ENCODE data around the gene DCHS2. TPM values are rescaled to one million over a fixed set of nuclear protein-coding genes. Genes with fewer than 3 reads are reported as not detected.
"Not testable (repeated sequence)": the region's sequence is repeated elsewhere in the genome, so short reads cannot be mapped to it uniquely, and the experiment has no call there.

DCHS2 gene
- total RNA-seq, 1 donor from 2014 or later, result 3.7 TPM

DNA sequence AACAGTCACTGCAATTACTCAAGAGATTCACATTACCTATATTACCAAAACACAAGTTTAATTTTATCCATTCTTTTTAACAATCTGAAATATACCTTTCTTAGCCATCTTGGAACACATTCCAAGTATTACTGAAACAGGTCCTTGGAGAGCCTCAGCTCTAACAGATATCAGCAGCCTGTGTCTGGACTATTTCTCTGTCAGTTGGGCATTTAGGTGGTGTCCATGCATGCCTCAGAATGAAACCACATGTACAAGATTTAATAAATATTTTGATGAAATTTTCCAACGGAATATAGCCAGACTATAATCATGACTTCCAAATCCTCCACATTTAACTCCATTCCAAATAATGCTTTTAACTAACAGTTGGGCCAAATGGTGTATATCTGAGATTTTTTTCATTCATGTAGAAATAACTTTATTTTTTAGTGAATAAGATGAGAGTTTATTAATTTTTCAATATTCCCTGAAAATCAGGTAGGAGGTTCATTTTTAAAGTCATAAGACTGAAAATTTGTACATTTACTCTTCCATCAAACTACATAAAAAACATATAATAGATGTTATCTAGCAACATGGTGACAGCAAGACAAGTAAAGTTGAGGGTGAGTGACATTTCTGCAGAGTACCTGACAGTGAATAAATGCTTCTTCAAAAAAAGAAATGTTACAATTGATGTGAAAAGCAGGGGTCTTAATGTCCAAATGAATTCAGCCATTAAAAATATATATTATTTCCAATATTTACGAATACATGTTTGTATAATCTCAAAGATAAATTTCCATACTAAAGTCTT is 174.2 kb downstream of the DCHS2 start:
- DNase-seq, result no peak

DNA sequence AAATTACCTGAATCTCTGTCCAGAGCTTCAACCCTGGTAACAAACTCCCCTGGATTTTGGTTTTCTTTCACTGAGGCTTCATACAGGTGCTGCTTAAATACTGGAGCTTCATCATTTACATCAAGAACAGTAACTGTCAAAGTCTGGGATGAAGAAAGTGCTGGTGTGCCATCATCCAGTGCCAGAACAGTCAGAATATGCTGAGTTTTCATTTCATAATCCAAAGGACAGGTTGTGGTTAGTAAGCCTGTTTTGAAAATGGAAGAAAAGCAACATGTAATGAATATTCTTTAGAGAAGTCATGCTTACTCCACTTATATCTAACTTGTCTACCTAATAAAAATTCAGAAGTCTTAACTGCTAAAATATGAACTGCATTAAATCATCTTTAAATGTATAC is 175.9 kb downstream of the DCHS2 start:
- DNase-seq, result no peak

DNA sequence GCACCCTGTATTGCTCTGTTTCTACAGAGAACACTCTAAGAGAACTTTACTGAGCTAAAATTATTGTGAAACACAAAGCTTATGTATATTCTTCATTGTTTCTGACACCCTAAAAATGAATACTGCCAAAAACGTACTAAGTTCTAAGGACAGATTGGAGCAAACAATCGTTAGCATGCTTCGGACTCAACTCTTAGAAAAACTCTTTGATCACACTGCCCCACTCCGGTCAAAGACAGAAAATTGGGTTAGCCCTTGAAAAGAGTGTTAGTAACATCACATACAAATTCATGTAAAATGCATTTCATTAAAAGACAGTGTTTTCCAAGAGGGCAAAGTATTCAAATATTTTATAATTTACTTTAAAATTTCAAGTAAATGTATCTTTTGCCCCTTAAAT is 177.4 kb downstream of the DCHS2 start:
- DNase-seq, result no peak

- DNase-seq, result no peak
Observed at GRCh38 chr4:154313004-154313585, 178.5 kb downstream of the DCHS2 start.

DNA sequence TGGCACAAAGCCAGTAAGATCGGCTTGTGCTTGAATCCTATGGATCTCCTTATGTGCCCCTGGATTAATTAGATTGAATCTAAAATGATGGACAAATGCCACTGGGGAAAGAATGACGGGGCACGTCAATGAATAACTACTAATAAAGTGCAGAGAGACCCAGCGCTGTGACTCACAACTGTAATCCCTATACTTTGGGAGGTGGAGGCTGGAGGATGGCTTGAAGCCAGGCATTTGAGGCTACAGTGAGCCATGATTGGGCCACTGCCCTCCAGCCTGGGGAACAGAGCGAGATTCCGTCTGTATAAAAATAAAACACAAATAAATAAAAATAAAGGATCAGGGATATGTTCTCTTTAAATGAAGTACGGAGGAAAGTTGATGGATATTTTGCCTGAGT is 179.4 kb downstream of the DCHS2 start:
- DNase-seq, result no peak

DNA sequence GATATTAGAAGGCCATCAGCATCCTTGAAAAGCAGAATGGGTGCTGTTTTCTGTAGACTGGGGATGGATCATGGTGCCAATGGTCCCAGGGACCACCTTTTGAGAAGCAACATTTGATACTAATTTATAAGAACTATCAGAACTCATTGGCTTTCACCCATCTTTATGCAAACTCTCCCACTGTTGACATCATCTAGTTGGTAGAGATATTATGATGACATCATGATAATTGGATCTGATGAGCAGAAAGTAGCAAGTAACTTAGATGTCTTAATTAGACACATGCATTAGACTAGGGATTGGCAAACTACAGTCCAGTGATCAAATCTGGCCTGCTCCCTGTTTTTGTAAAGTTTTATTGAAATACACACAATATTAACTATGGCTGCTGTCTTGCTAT is 181.0 kb downstream of the DCHS2 start:
- no peak for DNase-seq

DNA sequence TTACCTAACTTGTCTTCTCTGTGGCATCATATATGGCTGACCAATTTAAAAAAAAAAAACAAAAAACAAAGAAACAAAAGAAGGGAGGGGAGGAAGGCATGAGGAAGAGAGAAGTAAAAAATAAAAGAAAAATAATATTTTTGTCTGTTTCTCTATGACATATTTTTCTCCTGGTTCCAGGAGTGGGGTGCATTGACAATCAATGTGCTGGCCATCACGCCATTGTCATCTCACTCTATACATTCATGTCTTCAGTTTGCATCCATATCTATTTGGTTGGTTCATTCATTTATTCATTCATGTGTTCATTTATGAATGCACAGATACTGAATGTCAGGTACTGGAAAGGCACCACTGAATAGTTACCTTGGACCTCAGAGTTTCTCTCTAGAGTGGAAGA is 183.4 kb downstream of the DCHS2 start:
- no peak for DNase-seq

- DNase-seq, result no peak
Observed at GRCh38 chr4:154307451-154307850, 184.1 kb downstream of the DCHS2 start.

GRCh38 chr4:154305616-154306015 is 186.0 kb downstream of the DCHS2 start:
- no peak for DNase-seq

DNA sequence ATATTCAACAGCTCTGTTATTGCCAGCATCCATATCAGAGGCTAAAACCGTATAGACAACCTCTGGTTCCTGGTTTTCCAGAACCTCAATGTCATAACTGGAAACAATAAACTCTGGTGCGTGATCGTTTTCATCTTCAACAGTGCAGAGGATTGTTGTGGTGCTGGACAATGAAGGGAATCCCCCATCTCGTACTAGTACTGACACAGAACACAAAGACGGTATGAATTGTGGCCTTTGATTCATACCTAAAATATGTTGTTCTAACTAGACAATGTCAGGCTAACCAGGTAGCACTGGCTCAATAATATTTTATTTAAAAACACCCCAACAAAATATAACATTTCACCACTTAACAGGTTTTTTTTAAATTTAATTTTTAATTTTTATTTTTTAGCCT is 186.9 kb downstream of the DCHS2 start:
- DNase-seq, result no peak

GRCh38 chr4:154294652-154295350 is 196.8 kb downstream of the DCHS2 start:
- DNase-seq, result no peak

GRCh38 chr4:154293427-154293826 is 198.2 kb downstream of the DCHS2 start:
- DNase-seq, result no peak

GRCh38 chr4:154292589-154292988 is 199.0 kb downstream of the DCHS2 start:
- no peak for DNase-seq

- no peak for DNase-seq
Observed at GRCh38 chr4:154277172-154277571, 214.4 kb downstream of the DCHS2 start.

DNA sequence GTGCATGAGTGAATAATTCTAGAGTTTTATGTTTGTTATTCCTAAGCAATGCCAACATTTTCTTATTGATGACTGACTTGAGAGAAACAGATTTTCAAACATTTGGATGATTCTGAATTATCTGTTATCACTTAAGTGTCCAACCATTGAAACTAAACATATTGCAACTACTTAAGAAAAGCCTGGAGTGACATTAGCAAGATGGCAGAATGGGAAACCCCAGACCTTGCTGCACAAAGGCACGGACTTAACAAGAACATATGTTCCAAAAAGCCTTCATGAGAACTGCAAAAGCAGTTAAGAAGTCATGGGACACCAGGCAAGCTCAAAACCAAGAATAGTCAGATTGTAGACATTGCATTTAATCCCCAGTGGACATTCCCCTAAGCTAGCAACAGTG is 215.1 kb downstream of the DCHS2 start:
- no peak for DNase-seq

GRCh38 chr4:154254999-154255398 is 236.6 kb downstream of the DCHS2 start:
- no peak for DNase-seq

DNA sequence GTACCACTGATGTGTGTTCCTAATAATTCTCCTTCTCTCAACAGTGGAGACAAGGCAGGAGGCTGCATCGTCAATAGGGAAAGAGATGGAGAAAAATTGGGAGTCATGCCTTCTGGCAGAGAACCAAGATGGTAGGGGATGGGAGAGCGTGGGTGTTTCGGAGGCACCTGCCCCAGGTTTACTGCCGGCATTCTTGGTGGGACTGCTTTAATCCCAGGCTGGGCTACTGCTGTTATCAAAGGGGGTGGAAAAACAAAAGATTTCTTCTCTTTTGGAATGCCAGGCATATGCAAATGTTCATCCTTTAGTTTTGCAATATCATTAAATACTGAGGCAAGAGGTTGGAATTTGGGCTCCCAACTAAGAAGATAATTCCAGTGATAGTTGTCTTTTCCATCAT is 257.0 kb downstream of the DCHS2 start:
- no peak for DNase-seq

GRCh38 chr4:154231806-154232478 is 259.7 kb downstream of the DCHS2 start:
- DNase-seq, result no peak

GRCh38 chr4:154230723-154231122 is 260.9 kb downstream of the DCHS2 start:
- no peak for DNase-seq

DNA sequence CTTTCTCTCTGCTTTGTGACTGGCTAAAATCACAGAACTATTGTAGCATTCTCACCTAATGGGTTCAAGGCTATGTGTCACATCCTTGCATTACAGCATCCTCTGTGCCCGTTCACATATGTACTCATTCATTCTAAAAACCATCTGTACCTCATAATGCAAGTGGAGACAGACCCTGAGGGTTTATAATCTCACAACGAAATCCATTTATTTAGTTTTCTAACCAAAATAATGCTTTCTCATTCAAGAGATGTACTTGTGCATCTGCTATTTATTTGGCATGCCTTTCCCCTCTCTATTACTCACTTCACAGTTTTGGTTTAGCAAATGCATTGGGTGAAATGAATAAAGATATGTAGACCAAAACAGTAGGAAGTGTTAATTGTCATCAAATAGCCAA is 261.5 kb downstream of the DCHS2 start:
- DNase-seq, result no peak

- no peak for DNase-seq
Observed at GRCh38 chr4:154222875-154223274, 268.7 kb downstream of the DCHS2 start.

- DNase-seq, result no peak
Observed at GRCh38 chr4:154218051-154218450, 273.5 kb downstream of the DCHS2 start.

GRCh38 chr4:154217384-154217783 is 274.2 kb downstream of the DCHS2 start:
- DNase-seq, result not testable (repeated sequence)

All from occipital lobe (tissue), 2 donors.